Measurements from ENCODE around the gene PREX1. TPM values are rescaled to one million over a fixed set of nuclear protein-coding genes. Genes with fewer than 3 reads are reported as not detected.

The PREX1 gene
- total RNA-seq, 1 donor from 2014 or later = 20.8 TPM

DNA sequence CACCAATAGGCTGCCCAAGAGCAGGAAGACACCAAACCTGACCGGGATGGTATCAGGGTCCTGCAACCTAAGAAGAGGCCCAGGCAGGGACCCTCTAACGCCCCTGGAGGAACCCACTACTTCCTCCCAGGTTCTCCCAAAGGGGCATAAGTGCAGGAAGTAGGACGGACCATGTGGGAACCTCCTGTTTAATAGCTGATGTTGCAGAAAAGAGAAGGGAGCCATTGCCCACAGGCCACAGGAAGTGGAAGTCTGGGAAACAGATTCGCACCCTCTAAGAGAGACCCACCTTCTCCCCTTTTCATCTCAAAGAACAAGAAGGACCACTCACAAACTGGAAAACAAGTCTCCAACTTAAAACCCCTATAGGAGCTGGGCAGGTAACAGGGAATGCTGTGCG is 18.1 kb downstream of the PREX1 start:
- Mint-ChIP-seq H3K4me1 (ENCODE audit: unreplicated experiment) (no peaks in the 10 kb centered on the region), H3K27me3 (peaks cover 12% of the 10 kb centered on the region), H3K4me3 (no peak overlapping the region), H3K9me3 (no peaks in the 10 kb centered on the region), H3K36me3 (peaks cover 9% of the 10 kb centered on the region), H3K27ac (no peak overlapping the region)
- TF ChIP-seq, protein P1, sequence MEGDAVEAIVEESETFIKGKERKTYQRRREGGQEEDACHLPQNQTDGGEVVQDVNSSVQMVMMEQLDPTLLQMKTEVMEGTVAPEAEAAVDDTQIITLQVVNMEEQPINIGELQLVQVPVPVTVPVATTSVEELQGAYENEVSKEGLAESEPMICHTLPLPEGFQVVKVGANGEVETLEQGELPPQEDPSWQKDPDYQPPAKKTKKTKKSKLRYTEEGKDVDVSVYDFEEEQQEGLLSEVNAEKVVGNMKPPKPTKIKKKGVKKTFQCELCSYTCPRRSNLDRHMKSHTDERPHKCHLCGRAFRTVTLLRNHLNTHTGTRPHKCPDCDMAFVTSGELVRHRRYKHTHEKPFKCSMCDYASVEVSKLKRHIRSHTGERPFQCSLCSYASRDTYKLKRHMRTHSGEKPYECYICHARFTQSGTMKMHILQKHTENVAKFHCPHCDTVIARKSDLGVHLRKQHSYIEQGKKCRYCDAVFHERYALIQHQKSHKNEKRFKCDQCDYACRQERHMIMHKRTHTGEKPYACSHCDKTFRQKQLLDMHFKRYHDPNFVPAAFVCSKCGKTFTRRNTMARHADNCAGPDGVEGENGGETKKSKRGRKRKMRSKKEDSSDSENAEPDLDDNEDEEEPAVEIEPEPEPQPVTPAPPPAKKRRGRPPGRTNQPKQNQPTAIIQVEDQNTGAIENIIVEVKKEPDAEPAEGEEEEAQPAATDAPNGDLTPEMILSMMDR (conservative IDR thresholded peaks at IDR 0.05) = no peak
- no peak for DNase-seq (ENCODE audit: extremely low spot score, unreplicated experiment)

DNA sequence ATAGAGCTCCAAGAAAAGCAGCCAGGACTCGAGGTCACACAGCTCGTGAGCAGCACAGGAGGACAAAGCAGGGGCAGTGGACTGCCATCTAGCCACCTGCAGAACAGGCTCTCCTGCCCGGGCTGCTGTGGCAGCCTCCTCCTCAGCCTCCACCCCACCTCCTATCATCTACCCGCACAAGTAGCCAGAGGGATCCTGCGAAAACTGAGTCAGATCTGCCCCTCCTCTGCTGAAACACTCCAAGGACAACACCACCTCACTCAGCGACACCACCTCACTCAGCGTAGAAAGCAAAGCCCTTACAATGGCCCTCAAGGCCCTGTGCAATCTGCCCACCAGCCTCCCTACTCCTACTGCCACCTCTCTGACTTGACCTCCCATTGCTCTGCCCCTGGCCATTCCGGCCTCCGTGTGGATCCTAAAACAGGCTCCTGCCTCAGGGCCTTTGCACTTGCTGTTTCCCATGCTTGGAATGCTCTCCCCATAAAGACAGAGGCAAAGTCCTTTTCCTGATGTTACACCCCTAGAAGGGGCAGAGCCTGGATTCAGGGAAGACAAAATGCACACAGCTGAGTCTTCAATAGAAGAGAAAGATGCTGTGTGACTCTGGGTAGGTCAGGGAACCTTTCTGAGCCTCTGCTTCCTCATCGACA is 19.3 kb downstream of the PREX1 start:
- no peaks in the 10 kb centered on the region for H3K9me3 Mint-ChIP-seq
- no peaks in the 10 kb centered on the region for H3K4me1 Mint-ChIP-seq (ENCODE audit: unreplicated experiment)
- H3K27me3 Mint-ChIP-seq = peaks cover 14% of the 10 kb centered on the region
- no peak overlapping the region for H3K27ac Mint-ChIP-seq
- TF ChIP-seq, protein P1 (conservative IDR thresholded peaks at IDR 0.05) = no peak
- DNase-seq (ENCODE audit: extremely low spot score, unreplicated experiment) = no peak
- H3K4me3 Mint-ChIP-seq = no peak overlapping the region
- peaks cover 9% of the 10 kb centered on the region for H3K36me3 Mint-ChIP-seq

DNA sequence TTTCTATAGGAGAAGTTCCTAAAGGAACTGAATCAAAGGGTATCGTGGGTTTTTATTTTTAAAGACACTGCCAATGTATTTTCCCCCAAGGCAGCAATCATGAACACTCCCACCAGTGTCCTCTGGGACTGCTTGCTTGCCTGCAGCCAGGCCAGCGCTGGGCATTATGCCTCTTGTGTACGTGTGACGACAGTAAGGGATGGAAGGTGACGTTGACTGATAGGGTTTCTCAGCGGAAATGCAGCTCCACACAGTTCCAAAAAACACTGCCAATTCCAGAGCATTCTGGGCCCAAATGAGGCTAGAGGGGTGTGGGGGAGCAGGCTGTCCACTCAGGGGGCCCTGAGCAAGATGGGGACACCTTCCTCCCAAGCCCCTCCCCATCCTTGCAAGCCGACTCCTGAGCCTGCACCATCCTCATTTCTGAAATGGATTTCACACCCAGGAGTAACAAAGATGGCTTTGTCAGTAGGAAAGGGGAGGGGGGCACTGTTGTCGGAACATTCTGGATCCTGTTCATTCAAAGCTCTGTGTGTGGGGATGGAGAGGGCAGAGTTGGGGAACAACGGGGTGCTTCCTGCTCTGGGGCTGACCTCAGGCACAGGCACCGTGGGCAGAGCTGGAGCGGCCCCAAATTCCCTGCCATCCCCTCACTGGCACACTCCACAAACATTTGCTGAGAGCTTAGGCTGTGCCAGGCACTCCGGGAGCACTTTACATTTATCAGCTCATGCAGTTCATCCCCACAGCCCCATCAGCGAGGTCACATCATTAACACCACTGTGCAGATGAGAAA is 20.0 kb downstream of the PREX1 start:
- Mint-ChIP-seq H3K27me3 (peaks cover 14% of the 10 kb centered on the region), H3K4me1 (ENCODE audit: unreplicated experiment) (no peaks in the 10 kb centered on the region), H3K4me3 (no peak overlapping the region), H3K36me3 (peaks cover 9% of the 10 kb centered on the region), H3K9me3 (no peaks in the 10 kb centered on the region), H3K27ac (no peak overlapping the region)
- DNase-seq (ENCODE audit: extremely low spot score, unreplicated experiment) = no peak
- TF ChIP-seq, protein P1 (conservative IDR thresholded peaks at IDR 0.05) = no peak

DNA sequence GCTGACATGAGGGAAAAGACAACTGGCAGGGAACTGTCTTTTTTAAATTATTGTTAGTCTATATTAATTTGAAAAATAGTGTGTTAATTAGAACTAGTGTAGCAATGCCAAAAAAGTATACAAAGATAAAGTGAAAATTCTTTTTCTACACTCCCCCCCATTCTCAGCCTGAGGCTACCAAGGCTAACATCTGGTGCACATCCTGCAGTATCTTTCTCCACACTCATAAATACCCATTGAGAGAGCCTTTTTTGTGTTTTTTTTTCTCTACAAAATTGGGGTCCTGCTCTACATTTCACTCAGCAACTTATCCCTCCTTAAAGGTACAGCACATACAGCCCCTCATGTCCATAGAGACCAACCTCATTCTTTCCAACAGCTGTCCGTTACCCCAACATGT is 20.7 kb downstream of the PREX1 start:
- DNase-seq (ENCODE audit: extremely low spot score, unreplicated experiment) = no peak
- Mint-ChIP-seq H3K27ac (no peak overlapping the region), H3K36me3 (peaks cover 9% of the 10 kb centered on the region), H3K4me1 (ENCODE audit: unreplicated experiment) (no peaks in the 10 kb centered on the region), H3K4me3 (no peak overlapping the region), H3K9me3 (no peaks in the 10 kb centered on the region), H3K27me3 (peaks cover 17% of the 10 kb centered on the region)
- TF ChIP-seq, protein P1 (conservative IDR thresholded peaks at IDR 0.05) = no peak

DNA sequence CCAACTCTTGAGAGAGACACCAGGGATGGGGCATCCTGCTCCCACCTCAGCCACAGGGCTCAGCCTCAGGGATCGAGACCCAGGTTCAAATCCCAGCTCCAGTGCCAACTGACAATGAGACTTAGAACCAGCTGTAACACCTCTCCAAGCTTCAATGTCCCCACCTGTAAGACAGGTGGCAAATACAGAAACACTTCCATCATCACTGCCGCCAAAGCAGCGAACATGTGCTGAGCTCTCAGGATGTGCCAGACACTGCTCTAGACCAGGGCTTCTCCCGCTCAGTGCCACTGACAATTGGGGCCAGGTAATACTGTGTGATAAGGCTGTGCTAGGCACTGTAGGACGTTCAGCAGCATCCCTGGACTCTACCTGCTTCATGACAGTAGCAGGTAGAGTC is 22.1 kb downstream of the PREX1 start:
- H3K9me3 Mint-ChIP-seq = no peaks in the 10 kb centered on the region
- peaks cover 17% of the 10 kb centered on the region for H3K27me3 Mint-ChIP-seq
- DNase-seq (ENCODE audit: extremely low spot score, unreplicated experiment) = no peak
- H3K4me1 Mint-ChIP-seq (ENCODE audit: unreplicated experiment) = no peaks in the 10 kb centered on the region
- H3K36me3 Mint-ChIP-seq = peaks cover 4% of the 10 kb centered on the region
- H3K4me3 Mint-ChIP-seq = no peak overlapping the region
- H3K27ac Mint-ChIP-seq = no peak overlapping the region
- TF ChIP-seq, protein P1 (conservative IDR thresholded peaks at IDR 0.05) = no peak

Measured in type B pancreatic cell (in vitro differentiated cells).